SK-MEL-5 (cell line): Measurements from ENCODE around the gene CCDC28B. TPM values are rescaled to one million over a fixed set of nuclear protein-coding genes. Genes with fewer than 3 reads are reported as not detected.

ENCODE experiments used
- DNase-seq: peaks from one replicate; pipeline ENCODE4 v3.0.0-alpha.2; 2016; ENCODE audit warnings: low read depth, low spot score
- in situ Hi-C: cut with HindIII; loops from 2 replicates; pipeline ENCODE4 v1.10.0; 2016; ENCODE audit warnings: low sequenced_read_pairs, high pct_unique_total_duplicates, low pct_unique_long_range_greater_than_20kb
- total RNA-seq: library from RNA; depleted of rRNA; stranded (reverse); fragments of >200 nt; shearing (Covaris generic); gene quantifications from 2 replicates; pipeline ENCODE4 v1.2.3, GENCODE V29; 2014

The CCDC28B gene
- total RNA-seq, 1 experiment from 2014 or later, result 8.6 TPM

- in situ Hi-C loops, result no loop called here
- DNase-seq, result no peak
Observed at GRCh38 chr1:32208891-32209328, 8.5 kb downstream of the CCDC28B start, which contains the start of gene DCDC2B. Gene DCDC2B (plus strand): TSS chr1:32209089. CDS start chr1:32209094, 5 bp downstream.

DNA sequence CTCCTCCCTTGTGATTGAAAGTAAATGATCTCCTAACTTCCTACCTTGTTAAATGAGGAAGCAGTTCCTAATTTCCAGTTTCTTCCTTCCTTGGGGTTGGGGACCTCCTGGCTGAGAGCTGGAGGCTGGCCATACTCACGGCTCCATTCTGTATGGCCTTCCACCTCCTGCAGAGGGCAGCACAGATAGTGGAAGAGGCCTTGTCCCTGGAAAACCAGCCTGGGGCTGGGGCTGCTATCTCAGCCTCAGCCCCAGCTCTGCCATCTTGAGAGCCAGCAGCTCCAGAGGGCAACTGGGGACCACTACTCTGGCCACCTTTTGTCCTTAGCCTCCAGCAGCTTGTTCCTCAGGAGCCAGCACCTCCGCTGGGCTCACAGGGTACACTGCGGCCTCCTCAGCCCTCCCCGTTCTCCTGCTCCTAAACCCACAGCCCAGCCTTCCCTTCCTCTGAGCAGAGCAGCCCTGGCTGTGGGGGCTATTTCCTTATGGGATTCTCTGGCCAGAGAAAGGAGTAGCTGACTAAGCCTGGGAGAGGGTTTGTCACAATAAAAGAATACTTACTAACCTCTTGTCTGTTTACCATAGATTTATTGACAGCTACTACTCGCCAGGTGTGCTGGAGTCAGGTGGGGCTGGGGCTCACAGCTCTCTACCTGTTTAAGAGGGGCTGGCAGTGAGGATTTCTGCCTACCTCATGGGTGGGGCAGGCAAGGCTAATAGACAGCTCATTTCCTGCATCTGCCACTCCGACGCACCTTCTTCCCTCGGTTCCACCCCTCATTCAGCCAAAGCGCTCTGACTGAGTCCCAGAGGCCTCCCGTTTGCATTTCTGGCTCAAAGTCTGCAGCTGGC, 15.5 kb downstream of the CCDC28B start:
- in situ Hi-C loops, result no loop called here
- peak; percentile 80 for DNase-seq

- in situ Hi-C loops, result no loop called here
- no peak for DNase-seq
Observed at GRCh38 chr1:32216566-32216965, 16.2 kb downstream of the CCDC28B start.

DNA sequence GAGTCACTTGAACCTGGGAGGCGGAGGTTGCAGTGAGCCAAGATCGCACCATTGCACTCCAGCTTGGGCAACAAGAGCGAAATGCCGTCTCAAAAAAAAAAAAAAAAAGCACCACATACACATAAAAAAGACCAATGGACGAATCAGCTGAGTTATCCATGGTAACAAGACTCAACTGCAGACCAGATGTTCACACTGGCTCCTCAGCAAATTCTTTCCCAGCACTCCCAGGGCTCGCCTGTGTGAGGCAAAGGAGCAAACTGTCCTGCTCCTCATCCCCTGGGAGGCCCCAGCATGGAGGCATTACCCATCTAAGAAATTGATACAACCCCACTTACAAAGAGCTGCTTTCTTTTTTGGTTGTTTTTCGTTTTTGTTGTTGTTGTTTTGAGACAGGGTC, 18.6 kb downstream of the CCDC28B start:
- no peak for DNase-seq
- in situ Hi-C loops, result no loop called here

GRCh38 chr1:32220746-32221580, 20.6 kb downstream of the CCDC28B start:
- in situ Hi-C loops, result no loop called here
- DNase-seq, result no peak

DNA sequence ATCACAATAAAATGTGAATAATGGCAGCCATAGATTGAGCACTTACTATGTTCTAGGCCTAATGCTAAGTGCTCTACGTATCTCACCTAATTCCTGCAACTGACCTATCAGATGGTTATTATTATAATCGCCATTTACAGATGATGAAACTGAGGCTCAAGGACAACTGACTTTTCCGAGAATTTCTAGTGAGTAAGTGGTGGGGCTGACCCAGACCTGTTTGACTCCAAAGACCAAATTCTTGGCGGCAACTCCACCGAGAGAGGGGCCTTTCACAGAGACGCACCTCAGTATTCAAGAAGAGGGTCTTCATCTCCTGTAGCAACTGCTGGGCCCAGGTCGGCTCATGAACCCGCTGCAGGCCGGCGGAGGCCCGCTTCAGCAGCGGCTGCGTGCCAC, 21.2 kb downstream of the CCDC28B start:
- DNase-seq, result no peak
- in situ Hi-C loops, result no loop called here

DNA sequence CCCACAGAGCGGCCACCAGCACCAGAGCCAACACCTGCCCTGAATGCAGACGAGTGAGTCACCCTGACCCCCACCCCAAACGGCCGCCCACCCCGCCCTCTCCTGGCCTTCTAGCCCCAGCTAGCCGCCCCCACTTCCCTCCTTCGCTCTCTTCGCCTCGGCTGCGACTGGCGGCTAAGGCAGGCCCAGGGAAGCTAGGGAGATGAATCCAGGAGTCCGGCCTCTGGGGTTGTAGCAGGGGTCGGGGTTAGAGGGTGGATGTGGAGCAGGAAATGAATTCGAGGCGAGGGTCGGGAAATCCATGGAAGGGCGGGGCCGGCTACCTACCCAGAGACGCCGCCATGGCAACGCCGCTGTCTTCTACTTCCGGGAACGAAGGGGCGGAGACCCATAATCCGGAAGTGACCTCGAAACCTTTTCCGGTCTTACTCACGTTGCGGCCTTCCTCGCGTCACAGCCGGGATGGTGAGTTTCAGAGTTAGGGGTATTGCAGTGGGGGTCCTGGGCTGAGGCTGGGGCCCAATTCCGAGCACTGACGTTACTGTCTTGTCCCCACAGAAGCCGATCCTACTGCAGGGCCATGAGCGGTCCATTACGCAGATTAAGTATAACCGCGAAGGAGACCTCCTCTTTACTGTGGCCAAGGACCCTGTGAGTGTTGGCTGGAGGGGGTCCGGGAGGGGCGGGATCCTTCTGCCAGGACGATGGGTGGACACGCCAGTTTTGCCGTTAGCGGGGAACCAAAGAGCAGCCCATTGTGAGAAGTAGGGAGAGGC, 21.8 kb downstream of the CCDC28B start, which contains the start of the genes EIF3I and TMEM234:
Gene EIF3I, plus strand, starts transcription at position 428 of the 776 bp plus-strand sequence. Its CDS starts 35 bp downstream, at position 463.
Gene TMEM234, minus strand, starts transcription at position 374 of the 776 bp plus-strand sequence. Its CDS starts 31 bp downstream, at position 343.
- DNase-seq, result peak; percentile 91

DNA sequence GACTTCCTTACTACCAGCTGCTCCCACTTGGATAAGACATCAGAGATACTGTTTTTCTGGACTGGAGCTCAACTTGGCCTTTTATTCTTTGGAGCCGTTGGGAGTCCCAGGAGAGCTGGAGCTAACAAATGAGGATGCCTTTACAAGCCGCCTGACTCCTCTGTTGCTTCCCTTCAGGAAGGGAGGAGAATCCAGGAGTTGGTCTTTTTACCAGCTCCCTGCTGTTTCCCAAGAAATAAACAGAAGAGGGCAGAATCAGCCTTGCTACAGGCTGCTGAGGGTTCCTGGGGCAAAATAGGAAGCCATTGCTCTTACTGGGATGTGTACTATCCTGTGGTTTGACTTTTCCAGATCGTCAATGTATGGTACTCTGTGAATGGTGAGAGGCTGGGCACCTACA, 23.3 kb downstream of the CCDC28B start:
- DNase-seq, result peak; percentile 42
- in situ Hi-C loops, result no loop called here

More for the DNA sequence above, 21.8 kb downstream of the CCDC28B start, which contains the start of the genes EIF3I and TMEM234:
- in situ Hi-C loops, result no loop called here

- in situ Hi-C loops, result no loop called here
- DNase-seq, result no peak
Observed at GRCh38 chr1:32224285-32224684, 23.9 kb downstream of the CCDC28B start.

- in situ Hi-C loops, result no loop called here
- no peak for DNase-seq
Observed at GRCh38 chr1:32228771-32229170, 28.4 kb downstream of the CCDC28B start.

- DNase-seq, result no peak
- in situ Hi-C loops, result no loop called here
Observed at GRCh38 chr1:32231843-32232432, 31.5 kb downstream of the CCDC28B start.

DNA sequence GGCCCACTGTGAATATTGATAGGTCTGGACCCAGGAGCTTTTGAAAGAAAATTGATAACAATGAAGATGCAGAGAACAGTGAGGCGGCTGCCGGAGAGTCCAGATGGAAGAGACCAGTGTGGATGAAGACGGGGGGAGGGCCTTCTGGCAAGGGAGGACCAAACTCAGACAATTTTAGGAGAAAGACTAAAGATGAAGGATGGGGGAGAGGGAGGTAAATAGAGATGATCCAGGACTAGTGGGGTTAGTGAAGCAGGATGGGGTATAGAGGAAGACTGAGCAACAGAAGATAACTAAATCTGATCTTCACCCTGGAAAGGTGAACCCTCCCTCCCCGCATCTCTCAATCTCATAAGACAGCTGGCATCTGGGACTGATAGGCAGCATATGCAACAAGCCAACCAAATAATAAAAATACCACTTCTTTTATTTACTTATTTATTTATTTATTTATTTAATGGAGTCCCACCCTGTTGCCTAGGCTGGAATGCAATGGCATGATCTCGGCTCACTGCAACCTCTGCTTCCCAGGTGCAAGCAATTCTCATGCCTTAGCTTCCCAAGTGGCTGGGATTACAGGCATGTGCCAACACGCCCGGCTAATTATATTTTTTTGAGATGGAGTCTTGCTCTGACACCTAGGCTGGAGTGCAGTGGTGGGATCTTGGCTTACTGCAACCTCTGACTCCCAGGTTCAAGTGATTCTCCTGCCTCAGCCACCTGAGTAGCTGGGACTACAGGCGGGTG, 32.3 kb downstream of the CCDC28B start:
- no peak for DNase-seq
- in situ Hi-C loops, result no loop called here

GRCh38 chr1:32234792-32235191, 34.4 kb downstream of the CCDC28B start:
- in situ Hi-C loops, result no loop called here
- no peak for DNase-seq

DNA sequence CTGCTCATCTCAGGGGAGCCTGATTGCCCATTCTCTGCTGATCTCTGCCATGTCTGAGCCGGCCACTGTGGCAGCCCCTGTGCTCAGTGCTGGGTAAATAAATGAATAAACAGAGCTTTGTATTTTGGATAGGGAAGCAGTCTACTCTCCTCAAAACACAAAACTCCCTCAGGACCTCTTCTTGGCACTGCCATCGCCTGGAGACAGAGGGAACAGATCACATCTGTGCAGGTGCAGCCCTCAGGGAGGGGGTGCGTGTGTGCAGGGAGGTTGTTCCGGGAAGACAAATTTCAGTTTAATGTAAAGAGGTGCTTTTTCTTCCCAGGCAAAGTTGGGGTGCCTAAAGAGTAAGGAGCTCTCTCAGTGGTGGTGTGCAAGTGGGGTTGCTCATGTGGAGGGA, 38.9 kb downstream of the CCDC28B start:
- DNase-seq, result peak; percentile 62
- in situ Hi-C loops, result no loop called here

DNA sequence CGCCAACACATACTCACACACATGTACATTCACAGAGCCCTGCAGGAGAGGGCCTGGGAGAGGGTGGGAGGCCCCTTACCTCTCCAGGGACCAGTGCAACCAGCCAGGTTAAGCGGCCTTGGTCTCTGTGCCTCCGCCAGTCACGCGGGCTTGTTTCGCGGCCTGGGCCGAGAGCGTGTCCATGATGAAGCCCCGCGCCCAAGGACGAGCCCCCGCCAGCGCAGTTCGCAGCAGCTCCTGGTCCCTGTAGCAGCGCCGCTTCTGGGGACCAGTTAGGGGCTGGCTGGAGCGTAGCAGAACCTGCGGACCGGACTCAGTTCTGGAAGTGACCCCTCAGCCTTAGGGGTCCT, 39.4 kb downstream of the CCDC28B start:
- in situ Hi-C loops, result no loop called here
- DNase-seq, result no peak

- peak; percentile 77 for DNase-seq
Observed at GRCh38 chr1:32240140-32240951, 40.0 kb downstream of the CCDC28B start.

More at GRCh38 chr1:32240140-32240951, 40.0 kb downstream of the CCDC28B start:
- in situ Hi-C loops, result no loop called here
